Stimulated activated naive CD8-positive, alpha-beta T cell treated with anti-CD3 and anti-CD28 coated beads, Interleukin-15, Interleukin-2, amounts not matched to agents 100 ng/mL and 50 ng/mL, for 24 hours (primary cell): ENCODE data around the gene CACFD1.

Experiments
- H3K27ac Mint-ChIP-seq: one replicate; pipeline ENCODE4 v1.8.0; 2021; ENCODE audit warnings: mild to moderate bottlenecking, mixed read lengths
- H3K27me3 Mint-ChIP-seq: one replicate; pipeline ENCODE4 v1.8.0; 2021; ENCODE audit warnings: mixed read lengths
- H3K36me3 Mint-ChIP-seq: one replicate; pipeline ENCODE4 v1.8.0; 2021; ENCODE audit warnings: low read depth, mixed read lengths
- H3K4me1 Mint-ChIP-seq: one replicate; pipeline ENCODE4 v1.8.0; 2021; ENCODE audit warnings: low read depth, mixed read lengths
- H3K4me3 Mint-ChIP-seq: one replicate; pipeline ENCODE4 v1.8.0; 2021; ENCODE audit warnings: mild to moderate bottlenecking, mixed read lengths
- H3K9me3 Mint-ChIP-seq: one replicate; pipeline ENCODE4 v1.8.0; 2021; ENCODE audit warnings: mixed read lengths

CACFD1 gene

GRCh38 chr9:133507246-133507965, 47.6 kb downstream of the CACFD1 start:
- no peak overlapping the region for H3K4me3 Mint-ChIP-seq
- H3K9me3 Mint-ChIP-seq, result peaks cover under 1% of the 10 kb centered on the region
- H3K27me3 Mint-ChIP-seq, result no peaks in the 10 kb centered on the region
- H3K4me1 Mint-ChIP-seq, result peaks cover 13% of the 10 kb centered on the region
- H3K36me3 Mint-ChIP-seq, result no peaks in the 10 kb centered on the region
- no peak overlapping the region for H3K27ac Mint-ChIP-seq

- H3K27ac Mint-ChIP-seq, result no peak overlapping the region
- no peaks in the 10 kb centered on the region for H3K27me3 Mint-ChIP-seq
- no peak overlapping the region for H3K4me3 Mint-ChIP-seq
- no peaks in the 10 kb centered on the region for H3K9me3 Mint-ChIP-seq
- H3K4me1 Mint-ChIP-seq, result peaks cover 13% of the 10 kb centered on the region
- no peaks in the 10 kb centered on the region for H3K36me3 Mint-ChIP-seq
These were observed 48.3 kb downstream of the CACFD1 start for GRCh38 chr9:133508046-133508445.

GRCh38 chr9:133509179-133510083, 49.7 kb downstream of the CACFD1 start:
- no peaks in the 10 kb centered on the region for H3K27me3 Mint-ChIP-seq
- no peaks in the 10 kb centered on the region for H3K36me3 Mint-ChIP-seq
- peak overlapping the region; percentile 46 for H3K4me3 Mint-ChIP-seq
- H3K4me1 Mint-ChIP-seq, result peaks cover 13% of the 10 kb centered on the region
- no peak overlapping the region for H3K27ac Mint-ChIP-seq
- no peaks in the 10 kb centered on the region for H3K9me3 Mint-ChIP-seq

GRCh38 chr9:133510926-133511505, 51.2 kb downstream of the CACFD1 start:
- H3K4me1 Mint-ChIP-seq, result peaks cover 13% of the 10 kb centered on the region
- H3K27me3 Mint-ChIP-seq, result no peaks in the 10 kb centered on the region
- no peaks in the 10 kb centered on the region for H3K36me3 Mint-ChIP-seq
- H3K27ac Mint-ChIP-seq, result no peak overlapping the region
- H3K4me3 Mint-ChIP-seq, result no peak overlapping the region
- no peaks in the 10 kb centered on the region for H3K9me3 Mint-ChIP-seq

GRCh38 chr9:133511607-133512006, 51.8 kb downstream of the CACFD1 start:
- H3K36me3 Mint-ChIP-seq, result no peaks in the 10 kb centered on the region
- no peaks in the 10 kb centered on the region for H3K9me3 Mint-ChIP-seq
- no peak overlapping the region for H3K27ac Mint-ChIP-seq
- H3K4me3 Mint-ChIP-seq, result no peak overlapping the region
- peaks cover 13% of the 10 kb centered on the region for H3K4me1 Mint-ChIP-seq
- H3K27me3 Mint-ChIP-seq, result no peaks in the 10 kb centered on the region

- Mint-ChIP-seq H3K4me1 (peaks cover 13% of the 10 kb centered on the region), H3K27ac (no peak overlapping the region), H3K9me3 (no peaks in the 10 kb centered on the region), H3K36me3 (no peaks in the 10 kb centered on the region), H3K27me3 (no peaks in the 10 kb centered on the region), H3K4me3 (no peak overlapping the region)
These were observed 52.8 kb downstream of the CACFD1 start for GRCh38 chr9:133512253-133513213.

- no peak overlapping the region for H3K4me3 Mint-ChIP-seq
- H3K27me3 Mint-ChIP-seq, result no peaks in the 10 kb centered on the region
- peaks cover 13% of the 10 kb centered on the region for H3K4me1 Mint-ChIP-seq
- H3K27ac Mint-ChIP-seq, result no peak overlapping the region
- no peaks in the 10 kb centered on the region for H3K36me3 Mint-ChIP-seq
- H3K9me3 Mint-ChIP-seq, result no peaks in the 10 kb centered on the region
These were observed 53.7 kb downstream of the CACFD1 start for GRCh38 chr9:133513214-133514100.

- Mint-ChIP-seq H3K4me3 (no peak overlapping the region), H3K9me3 (no peaks in the 10 kb centered on the region), H3K4me1 (peaks cover 4% of the 10 kb centered on the region), H3K27me3 (no peaks in the 10 kb centered on the region), H3K36me3 (no peaks in the 10 kb centered on the region), H3K27ac (no peak overlapping the region)
These were observed 54.9 kb downstream of the CACFD1 start for GRCh38 chr9:133514460-133515239.

GRCh38 chr9:133515240-133515610, 55.4 kb downstream of the CACFD1 start:
- Mint-ChIP-seq H3K27ac (no peak overlapping the region), H3K36me3 (no peaks in the 10 kb centered on the region), H3K4me1 (no peaks in the 10 kb centered on the region), H3K9me3 (no peaks in the 10 kb centered on the region), H3K4me3 (no peak overlapping the region), H3K27me3 (no peaks in the 10 kb centered on the region)

GRCh38 chr9:133515615-133516255, 56.0 kb downstream of the CACFD1 start:
- H3K27me3 Mint-ChIP-seq, result no peaks in the 10 kb centered on the region
- H3K4me3 Mint-ChIP-seq, result no peak overlapping the region
- no peaks in the 10 kb centered on the region for H3K4me1 Mint-ChIP-seq
- H3K27ac Mint-ChIP-seq, result no peak overlapping the region
- no peaks in the 10 kb centered on the region for H3K9me3 Mint-ChIP-seq
- no peaks in the 10 kb centered on the region for H3K36me3 Mint-ChIP-seq

GRCh38 chr9:133516256-133516960, 56.6 kb downstream of the CACFD1 start:
- Mint-ChIP-seq H3K9me3 (no peaks in the 10 kb centered on the region), H3K36me3 (no peaks in the 10 kb centered on the region), H3K27ac (no peak overlapping the region), H3K4me3 (no peak overlapping the region), H3K4me1 (no peaks in the 10 kb centered on the region), H3K27me3 (no peaks in the 10 kb centered on the region)

- no peak overlapping the region for H3K4me3 Mint-ChIP-seq
- no peaks in the 10 kb centered on the region for H3K4me1 Mint-ChIP-seq
- no peaks in the 10 kb centered on the region for H3K27me3 Mint-ChIP-seq
- no peaks in the 10 kb centered on the region for H3K36me3 Mint-ChIP-seq
- no peak overlapping the region for H3K27ac Mint-ChIP-seq
- H3K9me3 Mint-ChIP-seq, result no peaks in the 10 kb centered on the region
These were observed 57.2 kb downstream of the CACFD1 start for GRCh38 chr9:133516961-133517350.
